ENCODE data around the gene PLCG2. TPM values are rescaled to one million over a fixed set of nuclear protein-coding genes. Genes with fewer than 3 reads are reported as not detected.

The PLCG2 gene
- total and polyA plus RNA-seq, 2 of the 8 experiments (the other 6 are each of a cell fraction or from before 2014, with no cell fraction given) = 6.1 to 6.9 TPM

DNA sequence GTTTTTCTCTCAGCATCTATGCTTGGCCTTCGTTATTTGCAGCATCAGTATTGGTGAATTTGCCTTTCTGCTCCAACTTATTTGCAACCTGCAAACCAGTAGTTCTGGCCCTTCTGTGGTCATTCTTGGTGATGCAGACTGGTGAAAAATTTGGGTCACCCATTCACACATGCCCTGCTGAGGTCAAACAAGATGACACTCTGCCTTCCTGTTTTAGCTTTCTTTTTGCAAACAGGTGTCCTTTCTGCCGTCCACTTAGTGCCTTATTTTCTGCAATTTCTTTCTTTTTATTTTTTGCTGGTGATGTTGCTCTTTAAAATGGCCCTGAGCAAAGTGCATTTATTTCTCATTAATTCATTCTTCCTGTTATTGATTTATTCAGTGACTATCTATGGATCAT lies 31.3 kb downstream of the PLCG2 start:
- no peaks in the 10 kb centered on the region for H3K79me2 ChIP-seq (ENCODE audit: control insufficient read depth in 1 of 2, insufficient read depth in 2 of 2, low read length in 2 of 2)
- no peak overlapping the region for H3K18ac ChIP-seq (ENCODE audit: extremely low read depth, low read length)
- H2AFZ ChIP-seq (ENCODE audit: low read length) = no peak overlapping the region
- DNase-seq (ENCODE audit: low read depth in 1 of 2, low spot score in 2 of 2) (no peak), FAIRE-seq (no peak)
- no peak overlapping the region for H2BK120ac ChIP-seq (replicated peaks; ENCODE audit: low read depth, low read length)
- H2BK12ac ChIP-seq (ENCODE audit: low read depth, low read length) = no peak overlapping the region
- no peak overlapping the region for H3K9ac ChIP-seq (replicated peaks in 1 of 4; ENCODE audit: extremely low read depth in 1 of 4, low read depth in 3 of 4, low read length in 3 of 4)
- no peak overlapping the region for H2BK5ac ChIP-seq (ENCODE audit: low read depth, low read length)
- ChIA-PET CTCF (ENCODE audit: partially characterized antibody) (interaction anchor here (1.7 to 1.9 kb wide), 2 partner anchors 12 to 64 kb away, joined by 6 to 7 read pairs; no protein-coding TSS in a partner anchor), POLR2A (ENCODE audit: partially characterized antibody) (interaction anchor here (1.1 kb wide), 1 partner anchor 14 kb away, joined by 5 read pairs; no protein-coding TSS in a partner anchor)
- no peak overlapping the region for H3K56ac ChIP-seq (replicated peaks; ENCODE audit: insufficient read length, low read depth, low read length)
- no peaks in the 10 kb centered on the region for H3K36me3 ChIP-seq (ENCODE audit: control insufficient read depth in 2 of 4, insufficient read depth in 4 of 4, low read length in 3 of 4)
- H3K4ac ChIP-seq (replicated peaks; ENCODE audit: insufficient read length, low read depth, low read length) = no peak overlapping the region
- H3K14ac ChIP-seq (ENCODE audit: insufficient read length) = no peak overlapping the region
- no peak overlapping the region for H2BK15ac ChIP-seq (ENCODE audit: low read length)
- H3K4me3 ChIP-seq (ENCODE audit: extremely low read depth in 1 of 4, insufficient read depth in 2 of 4, low read depth in 3 of 4, low read length in 4 of 4) = no peak overlapping the region
- no peaks in the 10 kb centered on the region for H3K9me3 ChIP-seq (ENCODE audit: insufficient read depth in 2 of 2, low read depth in 1 of 2, low read length in 1 of 2)
- no peak overlapping the region for H4K91ac ChIP-seq (replicated peaks; ENCODE audit: insufficient read length, low read length)
- no peak overlapping the region for H4K5ac ChIP-seq (ENCODE audit: insufficient read length, low read depth, low read length)
- H4K8ac ChIP-seq (ENCODE audit: extremely low read depth, insufficient read depth, low read length) = no peak overlapping the region
- H2BK20ac ChIP-seq (ENCODE audit: low read length) = no peak overlapping the region
- peaks cover 0 to 3% of the 10 kb centered on the region in 2 experiments for H4K20me1 ChIP-seq (replicated peaks in 1 of 2; ENCODE audit: control insufficient read depth in 1 of 2, insufficient read depth in 2 of 2, low read length in 2 of 2)
- H3K23me2 ChIP-seq (ENCODE audit: low read depth, low read length) = no peaks in the 10 kb centered on the region
- WGBS, 2 experiments (ENCODE audit: extremely low coverage in 1 of 2, insufficient coverage in 1 of 2, insufficient read length in 1 of 2, insufficient replicate concordance in 2 of 2, low coverage in 1 of 2, low lambda C conversion rate in 2 of 2, missing lambda C conversion rate in 1 of 2) = 90% methylated on average over 2 of the region's 2 CpGs; no CpG with 5 or more reads in 1 of the 2 experiments
- H3K4me2 ChIP-seq (ENCODE audit: insufficient read depth in 1 of 2, low read depth in 2 of 2, low read length in 2 of 2) = no peak overlapping the region
- no peak overlapping the region for H2AK5ac ChIP-seq (ENCODE audit: low read depth, low read length)
- no peaks in the 10 kb centered on the region; a peak in 1 of 7 replicates for H3K27me3 ChIP-seq (replicated peaks in 1 of 4; ENCODE audit: control insufficient read depth in 3 of 4, extremely low read depth in 1 of 4, insufficient read depth in 3 of 4, low read length in 3 of 4)
- H3K4me1 ChIP-seq (replicated peaks in 1 of 4; ENCODE audit: control insufficient read depth in 3 of 4, insufficient read depth in 4 of 4, low read length in 3 of 4) = peaks cover under 1 to 5% (median 2%) of the 10 kb centered on the region in 4 experiments; a peak in 4 of 7 replicates
- no peaks in the 10 kb centered on the region for H3K79me1 ChIP-seq (ENCODE audit: low read depth, low read length)
- no peak overlapping the region for H3K23ac ChIP-seq (ENCODE audit: insufficient read length)
- no peak overlapping the region for H3K27ac ChIP-seq (ENCODE audit: low read depth, low read length)
- TF ChIP-seq TAF1 (IDR thresholded peaks at IDR 0.05; ENCODE audit: low read depth, low read length) (no peak), BRCA1 (IDR thresholded peaks at IDR 0.05; ENCODE audit: low read depth, low read length) (no peak), SAP30 (IDR thresholded peaks at IDR 0.05; ENCODE audit: insufficient read depth, insufficient replicate concordance, low read length) (no peak), BCL11A (IDR thresholded peaks at IDR 0.05; ENCODE audit: low read depth in 2 of 2, low read length in 2 of 2) (no peak), CBX5 (IDR thresholded peaks at IDR 0.05; ENCODE audit: low read depth, low read length) (no peak), GABPA (IDR thresholded peaks at IDR 0.05; ENCODE audit: borderline replicate concordance, insufficient read depth, low read length) (no peak), TCF12 (IDR thresholded peaks at IDR 0.05; ENCODE audit: low read depth, low read length) (no peak), RFX5 (IDR thresholded peaks at IDR 0.05; ENCODE audit: borderline replicate concordance, low read depth, low read length) (no peak), SP1 (IDR thresholded peaks at IDR 0.05; ENCODE audit: low read depth, low read length) (no peak), KDM4A (IDR thresholded peaks at IDR 0.05; ENCODE audit: low read depth, low read length, severe bottlenecking) (no peak), JUND (IDR thresholded peaks at IDR 0.05; ENCODE audit: low read length) (no peak), KDM1A (IDR thresholded peaks at IDR 0.05; ENCODE audit: borderline replicate concordance, low read length) (no peak), YY1 (IDR thresholded peaks at IDR 0.05; ENCODE audit: low read depth, low read length) (no peak), SIRT6 (IDR thresholded peaks at IDR 0.05; ENCODE audit: low read length) (no peak)
- TF ChIP-seq, protein P1, sequence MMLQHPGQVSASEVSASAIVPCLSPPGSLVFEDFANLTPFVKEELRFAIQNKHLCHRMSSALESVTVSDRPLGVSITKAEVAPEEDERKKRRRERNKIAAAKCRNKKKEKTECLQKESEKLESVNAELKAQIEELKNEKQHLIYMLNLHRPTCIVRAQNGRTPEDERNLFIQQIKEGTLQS (IDR thresholded peaks at IDR 0.05; ENCODE audit: insufficient read depth, low read depth, low read length) = no peak
